Loucy (cell line): ENCODE results near the gene MAD1L1.

Experiments used
- H2AFZ ChIP-seq: fragments of 200-600 bp; sonication (generic); 2 replicates; pipeline ENCODE4 v1.6.0; 2016; ENCODE audit warnings: antibody characterized with exemption, mild to moderate bottlenecking, low read length, moderate library complexity
- H3F3A ChIP-seq: fragments of 200-600 bp; 2 replicates; pipeline ENCODE4 v1.6.0; 2016; ENCODE audit warnings: antibody characterized with exemption, low read depth, mild to moderate bottlenecking
- H3K27me3 ChIP-seq: fragments of 200-600 bp; sonication (generic); 2 replicates; pipeline ENCODE4 v1.6.1; 2014; ENCODE audit warnings: low read length, mild to moderate bottlenecking; ENCODE audit not compliant: insufficient read depth, poor library complexity, severe bottlenecking
- H3K36me3 ChIP-seq: fragments of 200-600 bp; sonication (generic); 2 replicates; pipeline ENCODE4 v1.6.1; 2016; ENCODE audit warnings: low read length; ENCODE audit not compliant: insufficient read depth
- H3K4me1 ChIP-seq: fragments of 200-600 bp; sonication (generic); 2 replicates; pipeline ENCODE4 v1.5.1; 2014; ENCODE audit warnings: low read length, mild to moderate bottlenecking; ENCODE audit not compliant: insufficient read depth, poor library complexity, severe bottlenecking
- H3K4me2 ChIP-seq: fragments of 200-600 bp; sonication (generic); 2 replicates; pipeline ENCODE4 v1.6.0; 2014; ENCODE audit warnings: antibody characterized with exemption, low read length, low read depth, mild to moderate bottlenecking; ENCODE audit not compliant: poor library complexity, severe bottlenecking
- H3K4me3 ChIP-seq: fragments of 200-600 bp; sonication (generic); 2 replicates; pipeline ENCODE4 v1.5.1; 2014; ENCODE audit warnings: low read length, mild to moderate bottlenecking, mixed read lengths; ENCODE audit not compliant: poor library complexity, severe bottlenecking
- H3K79me2 ChIP-seq: fragments of 200-600 bp; sonication (generic); 2 replicates; pipeline ENCODE4 v1.6.1; 2014; ENCODE audit warnings: low read length; ENCODE audit not compliant: insufficient read depth
- H3K9ac ChIP-seq: fragments of 200-600 bp; sonication (generic); 2 replicates; pipeline ENCODE4 v1.6.0; 2014; ENCODE audit warnings: mild to moderate bottlenecking, low read depth, low read length, moderate library complexity; ENCODE audit not compliant: poor library complexity, severe bottlenecking
- H3K9me2 ChIP-seq: fragments of 200-600 bp; sonication (generic); replicated peaks from 2 replicates; pipeline ENCODE4 v1.6.1; 2016; ENCODE audit warnings: low read depth, low read length, mixed read lengths
- H3K9me3 ChIP-seq: fragments of 200-600 bp; sonication (generic); 2 replicates; pipeline ENCODE4 v1.6.1; 2014; ENCODE audit warnings: mild to moderate bottlenecking, antibody characterized with exemption, low read length, low read depth; ENCODE audit not compliant: insufficient read depth
- H4K20me1 ChIP-seq: fragments of 200-600 bp; sonication (generic); 2 replicates; pipeline ENCODE4 v1.6.0; 2014; ENCODE audit warnings: antibody characterized with exemption, low read length, mild to moderate bottlenecking; ENCODE audit not compliant: insufficient read depth, poor library complexity, severe bottlenecking
- CTCF ChIP-seq: fragments of 200-600 bp; sonication (generic); conservative IDR thresholded peaks from 2 replicates; pipeline ENCODE4 v1.5.1; 2014; ENCODE audit warnings: mild to moderate bottlenecking, antibody characterized with exemption, low read length
- EZH2phosphoT487 ChIP-seq: fragments of 200-600 bp; IDR thresholded peaks from 2 replicates; pipeline ENCODE4 v1.6.1; 2018; ENCODE audit warnings: antibody characterized with exemption, mild to moderate bottlenecking, moderate library complexity, borderline replicate concordance

MAD1L1 gene

GRCh38 chr7:1889556-1890181, 343.1 kb downstream of the MAD1L1 start:
- H3K4me2 ChIP-seq: no peak overlapping the region

DNA sequence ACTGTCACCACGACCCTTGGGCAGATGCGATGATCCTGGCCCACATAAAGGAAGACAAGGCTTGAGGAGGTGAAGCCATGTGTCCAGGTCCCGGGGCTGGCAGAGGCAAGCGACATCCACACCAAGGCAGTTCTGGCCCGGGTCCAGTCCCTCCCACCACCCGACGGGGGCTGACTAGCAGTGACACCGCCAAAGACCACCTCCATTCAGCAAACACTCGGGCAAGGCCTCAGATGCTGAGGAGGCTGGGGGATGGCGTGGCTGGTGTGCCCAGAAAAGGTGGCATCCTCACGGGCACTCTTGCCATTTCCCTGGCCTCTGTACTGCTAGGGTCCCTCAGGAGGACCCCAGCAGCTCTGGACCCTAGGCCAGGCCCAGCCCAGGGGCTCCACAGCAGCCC, 343.7 kb downstream of the MAD1L1 start:
- peaks cover 19% of the 10 kb centered on the region; the same call in 1 of the 2 replicates for H3K79me2 ChIP-seq
- no peak overlapping the region for H3K4me2 ChIP-seq
- H3K9me3 ChIP-seq: no peaks in the 10 kb centered on the region
- no peak overlapping the region for H3K9ac ChIP-seq
- peaks cover 4% of the 10 kb centered on the region for H4K20me1 ChIP-seq
- H3K9me2 ChIP-seq: no peaks in the 10 kb centered on the region
- no peaks in the 10 kb centered on the region for H3K27me3 ChIP-seq
- TF ChIP-seq CTCF: no peak
- no peak for TF ChIP-seq EZH2phosphoT487
- no peaks in the 10 kb centered on the region for H3K4me1 ChIP-seq
- H2AFZ ChIP-seq: no peak overlapping the region
- no peaks in the 10 kb centered on the region for H3F3A ChIP-seq
- peaks cover 52% of the 10 kb centered on the region for H3K36me3 ChIP-seq
- no peak overlapping the region for H3K4me3 ChIP-seq

More at GRCh38 chr7:1889556-1890181, 343.1 kb downstream of the MAD1L1 start:
- Histone ChIP-seq H3K9me2 (no peaks in the 10 kb centered on the region), H2AFZ (no peak overlapping the region), H3K4me1 (no peaks in the 10 kb centered on the region), H3F3A (no peaks in the 10 kb centered on the region), H3K27me3 (no peaks in the 10 kb centered on the region), H4K20me1 (peaks cover 4% of the 10 kb centered on the region), H3K9ac (no peak overlapping the region), H3K79me2 (peaks cover 14% of the 10 kb centered on the region; the same call in 1 of the 2 replicates), H3K9me3 (no peaks in the 10 kb centered on the region), H3K4me3 (no peak overlapping the region), H3K36me3 (peaks cover 57% of the 10 kb centered on the region)
- no peak for TF ChIP-seq CTCF
- TF ChIP-seq EZH2phosphoT487: no peak

- H3K4me3 ChIP-seq: no peak overlapping the region
- no peaks in the 10 kb centered on the region for H3F3A ChIP-seq
- TF ChIP-seq EZH2phosphoT487 (no peak), CTCF (no peak)
- H4K20me1 ChIP-seq: peaks cover 8% of the 10 kb centered on the region
- no peak overlapping the region for H3K4me2 ChIP-seq
- H3K9ac ChIP-seq: no peak overlapping the region
- H3K27me3 ChIP-seq: no peaks in the 10 kb centered on the region
- H3K9me2 ChIP-seq: no peaks in the 10 kb centered on the region
- no peaks in the 10 kb centered on the region for H3K4me1 ChIP-seq
- H3K9me3 ChIP-seq: no peaks in the 10 kb centered on the region
- H2AFZ ChIP-seq: no peak overlapping the region
- peaks cover 23% of the 10 kb centered on the region; the same call in 1 of the 2 replicates for H3K79me2 ChIP-seq
- H3K36me3 ChIP-seq: peaks cover 45% of the 10 kb centered on the region
Measured at GRCh38 chr7:1888425-1888824, 344.3 kb downstream of the MAD1L1 start.
